Measurements from ENCODE around the gene KRT6A. TPM values are rescaled to one million over a fixed set of nuclear protein-coding genes. Genes with fewer than 3 reads are reported as not detected.

The KRT6A gene
- total and polyA plus RNA-seq, 10 of the 15 experiments (the other 5 are each of a cell fraction or from before 2014, with no cell fraction given) = 0.96 TPM; not detected in 9

DNA sequence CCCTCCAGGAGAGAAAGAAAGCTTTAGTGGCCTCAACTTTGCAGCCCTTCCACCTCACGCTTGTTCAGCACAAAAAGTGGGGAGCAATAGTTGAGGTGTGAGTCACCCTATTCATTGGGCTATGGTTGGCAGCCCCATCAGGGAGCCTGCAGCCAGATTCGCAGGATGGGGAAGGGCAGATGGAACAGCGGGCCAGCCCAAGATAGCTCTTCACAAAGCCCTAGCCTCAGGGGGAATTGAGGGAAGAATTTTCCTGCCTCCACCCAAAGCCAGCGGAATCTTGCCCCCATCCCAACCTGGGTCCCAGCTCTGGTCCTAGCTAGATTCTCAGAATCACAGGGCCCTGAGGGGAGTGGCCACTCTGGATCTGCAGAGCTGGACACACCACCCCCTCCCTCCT, 30.8 kb upstream of the KRT6A start (continued):
- TF ChIP-seq, protein P1, sequence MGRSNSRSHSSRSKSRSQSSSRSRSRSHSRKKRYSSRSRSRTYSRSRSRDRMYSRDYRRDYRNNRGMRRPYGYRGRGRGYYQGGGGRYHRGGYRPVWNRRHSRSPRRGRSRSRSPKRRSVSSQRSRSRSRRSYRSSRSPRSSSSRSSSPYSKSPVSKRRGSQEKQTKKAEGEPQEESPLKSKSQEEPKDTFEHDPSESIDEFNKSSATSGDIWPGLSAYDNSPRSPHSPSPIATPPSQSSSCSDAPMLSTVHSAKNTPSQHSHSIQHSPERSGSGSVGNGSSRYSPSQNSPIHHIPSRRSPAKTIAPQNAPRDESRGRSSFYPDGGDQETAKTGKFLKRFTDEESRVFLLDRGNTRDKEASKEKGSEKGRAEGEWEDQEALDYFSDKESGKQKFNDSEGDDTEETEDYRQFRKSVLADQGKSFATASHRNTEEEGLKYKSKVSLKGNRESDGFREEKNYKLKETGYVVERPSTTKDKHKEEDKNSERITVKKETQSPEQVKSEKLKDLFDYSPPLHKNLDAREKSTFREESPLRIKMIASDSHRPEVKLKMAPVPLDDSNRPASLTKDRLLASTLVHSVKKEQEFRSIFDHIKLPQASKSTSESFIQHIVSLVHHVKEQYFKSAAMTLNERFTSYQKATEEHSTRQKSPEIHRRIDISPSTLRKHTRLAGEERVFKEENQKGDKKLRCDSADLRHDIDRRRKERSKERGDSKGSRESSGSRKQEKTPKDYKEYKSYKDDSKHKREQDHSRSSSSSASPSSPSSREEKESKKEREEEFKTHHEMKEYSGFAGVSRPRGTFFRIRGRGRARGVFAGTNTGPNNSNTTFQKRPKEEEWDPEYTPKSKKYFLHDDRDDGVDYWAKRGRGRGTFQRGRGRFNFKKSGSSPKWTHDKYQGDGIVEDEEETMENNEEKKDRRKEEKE (IDR thresholded peaks at IDR 0.05) = no peak
- TF ChIP-seq REST (IDR thresholded peaks at IDR 0.05; ENCODE audit: low read depth, low read length) = no peak

GRCh38 chr12:52522346-52523011, 29.4 kb upstream of the KRT6A start:
- in situ Hi-C loops (cut with MboI) (no loop called here), intact Hi-C loops (cut with micrococcal nuclease; ENCODE audit: unreplicated experiment) (no loop called here)
- H3K4me2 ChIP-seq (ENCODE audit: control insufficient read depth, insufficient read depth) = no peak overlapping the region
- no peak overlapping the region for H3K9ac ChIP-seq (ENCODE audit: control insufficient read depth, insufficient read depth, low read length)
- RAD21 ChIA-PET (ENCODE audit: unreplicated experiment) = no interaction called here
- no peaks in the 10 kb centered on the region for H3K36me3 ChIP-seq (ENCODE audit: control insufficient read depth in 2 of 2, insufficient read depth in 2 of 2, low read length in 1 of 2)
- H3K27me3 ChIP-seq (replicated peaks in 1 of 2; ENCODE audit: control insufficient read depth in 2 of 2, insufficient read depth in 2 of 2, low read length in 1 of 2) = peaks cover 0 to 9% of the 10 kb centered on the region in 2 experiments; a peak in 3 of 4 replicates
- WGBS (ENCODE audit: insufficient coverage, insufficient replicate concordance, low lambda C conversion rate, missing lambda C conversion rate) = 12% methylated on average over 10 of the region's 10 CpGs
- H3K4me1 ChIP-seq (ENCODE audit: control insufficient read depth, insufficient read depth, low read length) = no peaks in the 10 kb centered on the region
- CTCF ChIA-PET = no interaction called here
- POLR2A ChIA-PET = no interaction called here
- H3K79me2 ChIP-seq (ENCODE audit: control insufficient read depth, insufficient read depth, low read length) = no peaks in the 10 kb centered on the region
- no peak for FAIRE-seq
- no peaks in the 10 kb centered on the region for H3K9me3 ChIP-seq (replicated peaks; ENCODE audit: control insufficient read depth, insufficient read depth, low read length)
- SMC1A ChIA-PET (ENCODE audit: uncharacterized antibody, unreplicated experiment) = interaction anchor here (1.1 kb wide), 1 partner anchor 150 kb away, joined by 3 read pairs; no protein-coding TSS in a partner anchor
- TF ChIP-seq, protein P2, sequence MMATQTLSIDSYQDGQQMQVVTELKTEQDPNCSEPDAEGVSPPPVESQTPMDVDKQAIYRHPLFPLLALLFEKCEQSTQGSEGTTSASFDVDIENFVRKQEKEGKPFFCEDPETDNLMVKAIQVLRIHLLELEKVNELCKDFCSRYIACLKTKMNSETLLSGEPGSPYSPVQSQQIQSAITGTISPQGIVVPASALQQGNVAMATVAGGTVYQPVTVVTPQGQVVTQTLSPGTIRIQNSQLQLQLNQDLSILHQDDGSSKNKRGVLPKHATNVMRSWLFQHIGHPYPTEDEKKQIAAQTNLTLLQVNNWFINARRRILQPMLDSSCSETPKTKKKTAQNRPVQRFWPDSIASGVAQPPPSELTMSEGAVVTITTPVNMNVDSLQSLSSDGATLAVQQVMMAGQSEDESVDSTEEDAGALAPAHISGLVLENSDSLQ (IDR thresholded peaks at IDR 0.05) = no peak
- TF ChIP-seq IKZF1 (conservative IDR thresholded peaks at IDR 0.05) = no peak
- no peak overlapping the region for H3K4me3 ChIP-seq
- BruUV-seq (replicated peaks) = no TSS peak
- no peak for DNase-seq (ENCODE audit: low read depth, low spot score)
- H3K27ac ChIP-seq (ENCODE audit: control insufficient read depth, insufficient read depth) = no peak overlapping the region
- no peak for ATAC-seq
- H2AFZ ChIP-seq (ENCODE audit: control insufficient read depth, low read depth, low read length) = no peak overlapping the region
- H4K20me1 ChIP-seq (ENCODE audit: control insufficient read depth, insufficient read depth) = no peaks in the 10 kb centered on the region

Measured in GM12878 (cell line).